GM18508 (cell line): ENCODE measurements around the gene EPS8L1.
"Not testable (repeated sequence)": the region's sequence is repeated elsewhere in the genome, so short reads cannot be mapped to it uniquely, and the experiment has no call there.

ENCODE experiments used
- ATAC-seq: cut with Tn5 transposase; IDR thresholded peaks from one replicate; pipeline ENCODE4 v1.9.1; 2021; ENCODE audit warnings: moderate number of reproducible peaks; ENCODE audit not compliant: insufficient read depth, unreplicated experiment

EPS8L1 gene

DNA sequence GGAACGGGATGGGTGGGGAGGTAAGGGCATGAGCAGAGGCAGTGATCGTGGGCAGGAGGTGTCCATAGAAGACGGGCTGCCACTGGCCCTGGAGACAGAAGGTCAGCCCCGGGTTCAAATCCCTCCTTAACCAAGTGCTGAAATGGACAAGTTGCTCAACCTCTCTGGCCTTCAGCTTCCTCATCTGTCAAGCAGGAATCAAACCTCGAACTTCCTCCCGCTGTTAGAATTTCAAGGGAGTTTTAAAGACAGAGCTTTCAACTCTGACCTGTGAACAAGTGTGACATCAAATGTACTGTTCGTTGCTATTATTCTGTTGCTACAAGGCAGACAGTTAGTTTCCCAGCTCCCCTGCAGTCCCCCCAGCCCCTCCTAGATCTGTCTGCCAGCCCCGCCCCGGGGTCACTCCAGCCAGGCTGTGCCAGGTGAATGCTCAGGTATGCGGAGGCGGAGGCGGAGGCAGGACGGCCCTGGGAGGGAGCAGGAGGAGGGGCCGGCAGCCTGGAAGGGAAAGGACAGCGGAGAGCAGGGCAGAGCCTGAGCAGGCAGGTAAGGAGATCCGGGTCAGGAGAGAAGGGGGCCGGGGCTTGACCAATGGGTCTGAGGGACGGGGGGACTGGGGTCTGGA lies at the start of gene EPS8L1:
TSS of gene EPS8L1 (plus strand) at position 499 of the 628 bp plus-strand sequence. CDS start 576 bp downstream, outside the sequence.
- no peak for ATAC-seq

DNA sequence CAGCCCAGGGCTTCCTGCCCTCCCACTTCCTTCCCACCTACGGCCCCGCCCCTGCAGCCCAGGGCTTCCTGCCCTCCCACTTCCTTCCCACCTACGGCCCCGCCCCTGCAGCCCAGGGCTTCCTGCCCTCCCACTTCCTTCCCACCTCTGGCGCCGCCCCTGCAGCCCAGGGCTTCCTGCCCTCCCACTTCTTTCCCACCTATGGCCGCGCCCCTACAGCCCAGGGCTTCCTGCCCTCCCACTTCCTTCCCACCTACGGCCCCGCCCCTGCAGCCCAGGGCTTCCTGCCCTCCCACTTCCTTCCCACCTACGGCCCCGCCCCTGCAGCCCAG lies 48.6 kb upstream of the EPS8L1 start:
- ATAC-seq: not testable (repeated sequence)

GRCh38 chr19:55027472-55028337 lies 48.0 kb upstream of the EPS8L1 start:
- no peak for ATAC-seq

DNA sequence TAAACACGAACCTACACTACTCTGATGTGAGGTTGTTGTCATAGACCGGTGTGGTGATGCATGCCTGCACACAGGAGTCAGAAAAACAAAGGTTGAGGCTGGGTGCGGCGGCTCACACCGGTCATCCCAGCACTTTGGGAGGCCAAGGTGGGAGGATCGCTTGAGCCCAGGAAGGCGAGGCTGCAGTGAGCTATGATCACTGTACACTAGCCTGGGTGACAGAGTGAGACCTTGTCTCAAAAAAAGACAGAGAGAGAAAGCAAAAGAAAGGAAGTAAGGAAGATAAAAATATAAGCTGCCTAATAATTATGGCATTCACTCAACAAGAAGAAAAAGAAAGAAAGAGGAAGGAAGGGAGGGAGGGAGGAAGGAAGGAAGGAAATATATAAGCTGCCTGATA lies 46.9 kb upstream of the EPS8L1 start:
- no peak for ATAC-seq

DNA sequence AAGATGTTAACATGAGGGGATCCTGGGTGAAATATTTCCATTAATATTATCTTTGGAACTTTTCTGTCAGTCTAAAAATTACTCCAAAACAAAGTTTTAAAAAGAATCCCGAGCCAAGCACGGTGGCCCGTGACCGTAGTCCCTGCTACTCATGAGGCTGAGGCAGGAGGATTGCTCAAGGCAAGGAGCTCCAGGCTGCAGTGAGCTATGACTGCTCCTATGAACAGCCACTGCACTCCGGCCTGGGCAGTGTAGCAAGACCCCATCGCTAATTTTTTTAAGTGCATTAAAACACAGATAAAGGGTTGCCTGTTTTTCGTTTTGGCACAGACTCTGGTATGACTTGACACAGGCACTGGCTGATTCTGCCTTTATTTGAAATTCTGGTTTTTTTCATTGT lies 44.5 kb upstream of the EPS8L1 start:
- no peak for ATAC-seq

DNA sequence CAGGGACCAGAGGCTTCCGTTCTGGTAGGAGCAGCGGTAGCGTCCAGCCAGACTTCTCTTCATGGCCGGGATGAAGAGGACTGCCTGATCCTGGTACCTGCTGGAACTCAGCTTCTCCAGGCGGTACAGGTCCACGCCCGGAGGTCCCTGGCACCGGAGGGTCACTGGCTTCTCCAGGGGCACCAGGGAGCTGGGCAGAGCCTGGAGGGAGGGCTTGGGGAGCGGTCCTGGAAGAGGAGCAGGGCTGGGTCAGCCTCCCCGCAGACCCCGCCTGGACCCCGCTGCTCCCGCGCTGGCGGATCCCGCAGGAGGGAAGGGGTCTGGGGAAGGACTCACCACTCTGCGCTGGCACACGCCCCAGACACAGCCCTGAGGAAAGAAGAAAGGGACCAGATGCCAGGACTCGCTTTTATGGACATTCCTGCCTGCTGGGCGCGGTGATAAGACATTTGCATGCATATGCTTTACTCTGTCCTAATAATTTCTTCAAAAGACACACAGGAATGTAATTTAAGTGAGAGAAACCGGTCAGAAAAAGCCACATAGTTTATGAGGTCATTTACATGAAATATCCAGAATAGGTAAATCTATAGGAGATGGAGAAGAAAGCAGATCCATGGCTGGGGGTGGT lies 43.4 kb upstream of the EPS8L1 start:
- no peak for ATAC-seq

DNA sequence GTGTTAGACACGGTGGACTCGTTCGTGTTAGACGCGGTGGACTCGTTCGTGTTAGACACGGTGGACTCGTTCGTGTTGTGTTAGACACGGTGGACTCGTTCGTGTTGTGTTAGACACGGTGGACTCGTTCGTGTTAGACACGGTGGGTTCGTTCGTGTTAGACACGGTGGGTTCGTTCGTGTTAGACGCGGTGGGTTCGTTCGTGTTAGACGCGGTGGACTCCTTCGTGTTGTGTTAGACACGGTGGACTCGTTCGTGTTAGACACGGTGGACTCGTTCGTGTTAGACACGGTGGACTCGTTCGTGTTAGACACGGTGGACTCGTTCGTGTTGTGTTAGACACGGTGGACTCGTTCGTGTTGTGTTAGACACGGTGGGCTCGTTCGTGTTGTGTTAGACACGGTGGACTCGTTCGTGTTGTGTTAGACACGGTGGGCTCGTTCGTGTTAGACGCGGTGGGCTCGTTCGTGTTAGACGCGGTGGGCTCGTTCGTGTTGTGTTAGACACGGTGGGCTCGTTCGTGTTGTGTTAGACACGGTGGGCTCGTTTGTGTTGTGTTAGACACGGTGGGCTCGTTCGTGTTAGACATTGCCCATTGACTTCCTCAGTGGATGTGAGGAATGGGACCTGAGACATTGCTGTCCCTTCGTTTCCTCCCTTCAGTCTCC lies 42.6 kb upstream of the EPS8L1 start:
- ATAC-seq: not testable (repeated sequence)

DNA sequence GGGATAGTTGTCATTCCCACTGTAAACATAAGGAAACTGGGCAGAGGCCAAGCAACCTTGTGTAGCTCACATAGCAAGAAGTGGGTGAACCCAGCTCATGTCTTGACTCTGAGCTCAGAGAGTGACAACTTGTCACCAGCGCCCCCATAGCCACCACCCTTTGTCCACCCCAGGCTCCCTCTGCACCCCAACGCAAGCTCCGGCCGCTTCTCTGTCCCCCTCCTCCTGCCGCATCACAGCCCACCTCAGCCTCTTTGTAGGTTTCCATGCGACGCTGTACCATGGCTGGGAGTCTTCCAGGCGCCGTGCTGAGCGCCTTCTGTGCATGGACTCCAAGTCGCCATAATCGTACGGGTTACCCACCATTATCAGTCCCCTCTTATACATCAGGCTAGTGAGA lies 40.9 kb upstream of the EPS8L1 start:
- ATAC-seq: no peak

GRCh38 chr19:55036058-55036457 lies 39.6 kb upstream of the EPS8L1 start:
- no peak for ATAC-seq

DNA sequence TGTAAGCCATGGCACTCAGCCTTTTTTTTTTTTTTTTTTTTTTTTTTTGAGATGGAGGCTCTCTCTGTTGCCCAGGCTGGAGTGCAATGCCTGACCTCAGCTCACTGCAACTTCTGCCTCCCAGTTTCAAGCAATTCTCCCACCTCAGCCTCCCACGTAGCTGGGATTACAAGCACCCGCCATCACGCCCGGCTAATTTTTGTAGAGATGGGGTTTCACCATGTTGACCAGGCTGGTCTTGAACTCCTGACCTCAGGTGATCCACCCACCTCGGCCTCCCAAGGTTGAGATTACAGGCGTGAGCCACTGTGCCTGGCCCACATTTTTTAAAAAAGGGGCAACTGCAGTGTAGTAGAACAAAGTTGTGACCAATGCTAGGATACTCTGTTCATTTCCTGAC lies 38.1 kb upstream of the EPS8L1 start:
- not testable (repeated sequence) for ATAC-seq

GRCh38 chr19:55040654-55041053 lies 35.0 kb upstream of the EPS8L1 start:
- not testable (repeated sequence) for ATAC-seq

- no peak for ATAC-seq
These were observed 34.4 kb upstream of the EPS8L1 start for GRCh38 chr19:55041244-55041626.

GRCh38 chr19:55041627-55042343 lies 33.9 kb upstream of the EPS8L1 start:
- ATAC-seq: no peak

GRCh38 chr19:55042344-55042678 lies 33.4 kb upstream of the EPS8L1 start:
- ATAC-seq: no peak

DNA sequence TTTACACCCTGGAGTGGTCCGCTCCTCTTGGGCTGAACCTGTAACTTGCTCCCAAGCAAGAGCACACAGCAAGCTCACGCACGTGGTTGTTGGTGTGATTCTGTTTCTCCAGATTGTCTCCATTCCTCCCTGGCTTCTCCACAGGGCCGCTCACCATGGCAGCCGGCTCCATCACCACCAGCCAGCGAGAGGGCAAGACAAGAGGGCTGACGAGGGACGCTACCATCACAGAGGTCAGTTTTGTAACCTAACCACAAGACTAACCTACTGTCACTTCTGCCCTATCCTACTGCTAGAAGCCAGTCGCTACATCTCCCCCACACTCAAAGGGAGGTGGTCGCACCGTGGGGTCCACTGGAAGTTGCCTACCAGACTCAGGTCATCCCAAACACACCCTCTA lies 33.0 kb upstream of the EPS8L1 start:
- ATAC-seq: no peak

GRCh38 chr19:55044286-55044685 lies 31.4 kb upstream of the EPS8L1 start:
- no peak for ATAC-seq

DNA sequence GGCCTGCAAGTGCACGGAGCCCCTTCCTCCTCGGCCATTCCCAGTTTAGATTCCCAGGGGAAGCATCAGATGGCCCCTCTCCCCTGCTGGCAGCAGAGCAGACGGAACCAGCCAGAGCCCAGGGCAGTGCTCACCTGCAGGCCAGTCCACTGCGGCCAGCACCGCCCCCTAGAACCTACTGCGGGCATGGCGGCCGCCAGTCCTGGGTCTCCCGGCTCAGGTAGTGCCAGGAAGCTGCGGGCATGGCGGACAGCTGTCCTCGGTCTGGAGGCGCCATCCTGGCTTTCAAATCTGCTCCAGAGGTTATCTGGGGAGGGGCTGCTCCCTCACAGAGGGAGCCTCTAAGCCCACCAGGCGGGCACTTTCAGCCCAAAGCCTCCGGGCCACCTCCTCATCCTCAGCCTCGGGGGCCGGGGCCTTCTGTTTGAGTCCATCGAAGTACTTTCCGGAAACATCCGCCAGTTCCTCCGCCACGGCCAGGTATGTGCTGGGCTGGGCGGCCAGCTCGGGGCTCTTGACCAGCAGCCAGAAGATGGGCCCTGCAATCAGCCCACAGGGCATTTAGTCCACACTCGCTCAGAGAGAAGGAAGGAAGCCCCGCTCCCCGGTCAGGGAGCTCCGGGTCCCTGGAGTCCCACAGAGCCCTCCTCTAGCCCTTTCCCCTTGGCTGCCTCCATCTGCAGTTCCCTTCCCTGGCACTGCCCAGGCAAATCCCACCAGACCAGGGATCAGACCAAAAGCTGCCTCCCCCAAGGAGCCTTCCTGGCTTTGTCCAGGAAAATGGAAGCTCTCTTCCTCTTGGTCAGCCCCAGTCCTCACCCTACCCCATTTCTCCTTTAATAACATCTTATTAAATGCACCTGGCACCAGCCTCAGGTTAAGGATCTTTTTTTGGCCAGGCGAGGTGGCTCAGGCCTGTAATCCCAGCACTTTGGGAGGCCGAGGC lies 30.6 kb upstream of the EPS8L1 start:
- ATAC-seq: no peak

- ATAC-seq: no peak
These were observed 28.6 kb upstream of the EPS8L1 start for GRCh38 chr19:55046975-55047622.

DNA sequence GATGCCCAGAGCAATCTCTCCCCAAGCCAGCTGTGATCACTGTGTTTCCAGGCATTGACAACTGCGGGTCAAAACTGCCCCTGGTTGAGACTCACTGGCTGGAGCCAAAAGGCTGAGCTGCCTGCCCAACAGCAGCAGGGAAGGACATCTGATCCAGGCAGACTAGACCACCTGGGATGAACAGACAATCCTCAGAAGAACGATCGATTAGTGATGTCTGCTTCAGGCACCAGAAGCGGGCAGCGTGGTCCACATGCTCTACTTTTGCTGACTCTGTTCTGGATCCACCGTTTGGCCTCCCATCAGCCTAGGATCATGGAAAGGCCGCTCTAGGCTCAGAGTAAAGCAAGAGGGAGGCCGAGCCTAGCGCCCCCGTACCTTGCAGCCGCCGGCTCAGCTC lies 27.7 kb upstream of the EPS8L1 start:
- no peak for ATAC-seq
